ENCODE data around the gene PNLIPRP1. TPM values are rescaled to one million over a fixed set of nuclear protein-coding genes. Genes with fewer than 3 reads are reported as not detected.
A peak's percentile ranks its signal among the peaks of the same experiment; 100 is the strongest.

PNLIPRP1 gene
- total and polyA plus RNA-seq, 8 donors: 3,212 to 8,927 (median 4,675) TPM

GRCh38 chr10:116587878-116588591, 2.7 kb upstream of the PNLIPRP1 start:
- Histone ChIP-seq H3K4me3 (no peak overlapping the region), H3K4me1 (peaks cover 8 to 18% (median 13%) of the 10 kb centered on the region in 3 donors), H3K27ac (peak overlapping the region in 3 of 4 donors; percentile 60 to 95 (median 84)), H3K9me3 (no peaks in the 10 kb centered on the region), H3K36me3 (peaks cover 0 to 14% (median 0%) of the 10 kb centered on the region in 3 donors), H3K27me3 (no peaks in the 10 kb centered on the region)
- intact Hi-C loops (cut with DNase I): no loop called here
- peak in 3 of 6 donors; percentile 9 to 44 (median 25) for DNase-seq
- WGBS, 2 donors: 69 to 70% methylated on average over 8 of the region's 8 CpGs
- no peak for FAIRE-seq
- TF ChIP-seq CTCF (IDR thresholded peaks at IDR 0.05): no peak
- ATAC-seq: peak in 2 of 4 donors; percentile 6 to 16

- H3K4me3 ChIP-seq: no peak overlapping the region
- no peak for TF ChIP-seq CTCF (IDR thresholded peaks at IDR 0.05)
- H3K36me3 ChIP-seq: peaks cover 0 to 19% (median 0%) of the 10 kb centered on the region in 3 donors
- peak overlapping the region in 3 of 4 donors; percentile 60 to 95 (median 84) for H3K27ac ChIP-seq
- WGBS, 2 donors: 80 to 84% methylated on average over 2 of the region's 2 CpGs
- intact Hi-C loops (cut with DNase I): no loop called here
- peaks cover 8 to 18% (median 13%) of the 10 kb centered on the region in 3 donors for H3K4me1 ChIP-seq
- FAIRE-seq: no peak
- no peaks in the 10 kb centered on the region for H3K27me3 ChIP-seq
- no peak for ATAC-seq
- H3K9me3 ChIP-seq: no peaks in the 10 kb centered on the region
- peak in 1 of 6 donors; percentile 11 for DNase-seq
Measured at GRCh38 chr10:116588995-116589394, 1.8 kb upstream of the PNLIPRP1 start.

DNA sequence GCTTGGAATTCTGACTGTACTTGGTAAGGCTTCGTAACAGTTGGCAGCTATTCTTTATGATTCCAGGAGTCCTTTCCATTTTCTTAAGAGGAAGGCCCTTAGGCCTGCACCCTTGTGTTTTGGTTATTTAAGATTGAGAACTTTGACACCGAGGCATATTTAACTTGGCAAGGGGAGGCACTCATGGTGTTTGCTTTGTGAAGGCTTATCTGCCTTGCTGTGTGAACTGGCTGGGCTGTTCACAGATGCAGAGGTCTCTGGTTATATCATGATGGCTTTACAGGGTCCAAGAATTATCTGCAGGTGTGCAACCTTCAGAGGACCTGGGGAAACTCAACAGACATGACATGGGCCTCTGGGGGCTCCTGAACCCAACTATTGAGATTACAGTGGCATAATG, 833 bp upstream of the PNLIPRP1 start:
- peak overlapping the region in 2 of 4 donors; percentile 46 to 52 for H3K4me3 ChIP-seq
- H3K27ac ChIP-seq: peak overlapping the region; percentile 91 to 95 (median 94)
- 14 to 23% methylated on average over 2 of the region's 2 CpGs for WGBS, 2 donors
- ATAC-seq (peak; percentile 57 to 70 (median 64)), FAIRE-seq (no peak), DNase-seq (peak in 4 of 6 donors; percentile 59 to 88 (median 84))
- H3K4me1 ChIP-seq: peaks cover 8 to 22% (median 13%) of the 10 kb centered on the region in 3 donors
- intact Hi-C loops (cut with DNase I): loop anchor here in 1 of 3 donors (5.0 kb wide), 1 partner anchor 48 kb away; no protein-coding TSS in a partner anchor
- H3K36me3 ChIP-seq: peaks cover 0 to 25% (median 0%) of the 10 kb centered on the region in 3 donors
- H3K27me3 ChIP-seq: no peaks in the 10 kb centered on the region
- no peaks in the 10 kb centered on the region for H3K9me3 ChIP-seq
- TF ChIP-seq CTCF (IDR thresholded peaks at IDR 0.05): no peak

GRCh38 chr10:116593139-116593740, 2.5 kb downstream of the PNLIPRP1 start:
- peaks cover under 1 to 20% (median 8%) of the 10 kb centered on the region in 3 donors for H3K4me1 ChIP-seq
- TF ChIP-seq CTCF (IDR thresholded peaks at IDR 0.05): no peak
- WGBS, 2 donors: 17 to 35% methylated on average over 5 of the region's 5 CpGs
- no peaks in the 10 kb centered on the region for H3K9me3 ChIP-seq
- peak overlapping the region in 3 of 4 donors; percentile 38 to 52 (median 46) for H3K4me3 ChIP-seq
- H3K36me3 ChIP-seq: peaks cover 0 to 41% (median 0%) of the 10 kb centered on the region in 3 donors
- FAIRE-seq: no peak
- no peaks in the 10 kb centered on the region for H3K27me3 ChIP-seq
- peak overlapping the region; percentile 91 to 95 (median 94) for H3K27ac ChIP-seq
- intact Hi-C loops (cut with DNase I): loop anchor here in 1 of 3 donors (5.0 kb wide), 1 partner anchor 51 kb away; no protein-coding TSS in a partner anchor
- DNase-seq: peak in 1 of 6 donors; percentile 15
- peak in 1 of 4 donors; percentile 0 for ATAC-seq
